ENCODE results near the gene GOLM1. TPM values are rescaled to one million over a fixed set of nuclear protein-coding genes. Genes with fewer than 3 reads are reported as not detected.

Gene GOLM1
- total RNA-seq, 1 donor from 2014 or later: 111 TPM

DNA sequence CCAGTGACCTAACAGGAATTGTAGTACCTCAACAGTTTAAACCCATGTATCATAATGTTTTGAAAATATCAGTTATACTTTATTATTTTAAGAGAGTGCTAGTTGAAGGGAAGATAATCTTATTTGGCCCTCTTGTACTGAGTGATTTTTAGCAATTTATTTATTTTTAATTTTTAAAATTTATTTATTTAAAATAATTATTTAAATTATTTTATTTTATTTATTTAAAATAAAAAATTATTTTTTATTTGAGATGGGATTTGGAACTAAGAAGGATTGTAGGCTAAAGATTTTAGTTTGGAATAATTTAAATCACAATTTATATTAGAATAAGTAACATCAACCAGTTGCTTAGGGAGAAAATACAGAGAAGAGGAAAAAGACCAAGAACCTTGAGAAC lies 104.3 kb downstream of the GOLM1 start:
- Mint-ChIP-seq H3K9me3 (peaks cover 5% of the 10 kb centered on the region), H3K36me3 (ENCODE audit: low read depth) (peaks cover 28% of the 10 kb centered on the region)
- TF ChIP-seq, protein P1, sequence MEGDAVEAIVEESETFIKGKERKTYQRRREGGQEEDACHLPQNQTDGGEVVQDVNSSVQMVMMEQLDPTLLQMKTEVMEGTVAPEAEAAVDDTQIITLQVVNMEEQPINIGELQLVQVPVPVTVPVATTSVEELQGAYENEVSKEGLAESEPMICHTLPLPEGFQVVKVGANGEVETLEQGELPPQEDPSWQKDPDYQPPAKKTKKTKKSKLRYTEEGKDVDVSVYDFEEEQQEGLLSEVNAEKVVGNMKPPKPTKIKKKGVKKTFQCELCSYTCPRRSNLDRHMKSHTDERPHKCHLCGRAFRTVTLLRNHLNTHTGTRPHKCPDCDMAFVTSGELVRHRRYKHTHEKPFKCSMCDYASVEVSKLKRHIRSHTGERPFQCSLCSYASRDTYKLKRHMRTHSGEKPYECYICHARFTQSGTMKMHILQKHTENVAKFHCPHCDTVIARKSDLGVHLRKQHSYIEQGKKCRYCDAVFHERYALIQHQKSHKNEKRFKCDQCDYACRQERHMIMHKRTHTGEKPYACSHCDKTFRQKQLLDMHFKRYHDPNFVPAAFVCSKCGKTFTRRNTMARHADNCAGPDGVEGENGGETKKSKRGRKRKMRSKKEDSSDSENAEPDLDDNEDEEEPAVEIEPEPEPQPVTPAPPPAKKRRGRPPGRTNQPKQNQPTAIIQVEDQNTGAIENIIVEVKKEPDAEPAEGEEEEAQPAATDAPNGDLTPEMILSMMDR (conservative IDR thresholded peaks at IDR 0.05): no peak

DNA sequence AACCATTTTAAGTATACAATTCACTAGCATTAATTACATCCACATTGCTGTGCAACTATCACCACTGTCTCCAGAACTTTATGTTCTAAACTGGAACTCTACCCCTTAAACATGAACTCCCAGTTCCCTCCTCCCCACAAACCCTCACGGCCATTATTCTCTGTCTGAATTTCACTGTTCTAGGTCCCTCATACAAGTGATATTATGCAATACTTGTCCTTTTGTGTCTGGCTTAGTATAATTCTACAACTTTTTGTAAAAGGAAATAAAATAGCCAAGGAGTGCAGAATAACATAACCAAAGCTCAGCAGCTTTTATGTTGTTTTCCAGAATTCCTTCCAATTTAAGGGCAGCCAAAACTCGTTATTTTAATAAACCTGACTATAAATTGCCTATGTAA lies 105.2 kb downstream of the GOLM1 start:
- no peak overlapping the region for H3K27ac Mint-ChIP-seq (ENCODE audit: unreplicated experiment)
- TF ChIP-seq, protein P1 (conservative IDR thresholded peaks at IDR 0.05): no peak
- DNase-seq (ENCODE audit: low read depth, low spot score): no peak
- H3K9me3 Mint-ChIP-seq: peaks cover 3% of the 10 kb centered on the region
- no peak overlapping the region for H3K4me3 Mint-ChIP-seq
- H3K36me3 Mint-ChIP-seq (ENCODE audit: low read depth): peaks cover 26% of the 10 kb centered on the region
- H3K27me3 Mint-ChIP-seq (ENCODE audit: low read depth): no peaks in the 10 kb centered on the region
- no peaks in the 10 kb centered on the region for H3K4me1 Mint-ChIP-seq

More for the DNA sequence above, 104.3 kb downstream of the GOLM1 start:
- Mint-ChIP-seq H3K27me3 (ENCODE audit: low read depth) (no peaks in the 10 kb centered on the region), H3K4me3 (no peak overlapping the region), H3K4me1 (no peaks in the 10 kb centered on the region), H3K27ac (ENCODE audit: unreplicated experiment) (no peak overlapping the region)
- DNase-seq (ENCODE audit: low read depth, low spot score): no peak

DNA sequence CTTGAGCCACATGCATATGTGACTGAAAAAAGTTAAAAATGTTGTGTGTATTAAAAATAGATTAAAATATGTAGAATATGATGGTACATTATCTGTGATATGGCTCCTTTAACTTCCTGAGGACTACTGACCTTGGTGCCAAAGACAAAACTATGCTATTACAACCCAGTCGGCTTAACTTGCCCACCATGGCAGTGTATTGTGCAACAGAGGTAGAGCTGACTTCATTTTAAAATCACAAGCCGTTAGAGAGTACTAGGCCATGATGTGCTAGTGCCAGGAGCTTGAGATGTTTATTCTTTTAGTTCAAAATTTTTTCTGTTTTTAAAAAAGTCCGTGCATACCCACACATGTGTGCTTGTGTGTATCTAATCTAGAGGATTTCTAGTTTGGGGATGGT lies 112.1 kb downstream of the GOLM1 start:
- H3K4me3 Mint-ChIP-seq: no peak overlapping the region
- H3K27ac Mint-ChIP-seq (ENCODE audit: unreplicated experiment): no peak overlapping the region
- H3K4me1 Mint-ChIP-seq: no peaks in the 10 kb centered on the region
- TF ChIP-seq, protein P1 (conservative IDR thresholded peaks at IDR 0.05): no peak
- no peaks in the 10 kb centered on the region for H3K27me3 Mint-ChIP-seq (ENCODE audit: low read depth)
- H3K36me3 Mint-ChIP-seq (ENCODE audit: low read depth): peaks cover 38% of the 10 kb centered on the region
- no peak for DNase-seq (ENCODE audit: low read depth, low spot score)
- peaks cover 3% of the 10 kb centered on the region for H3K9me3 Mint-ChIP-seq

GRCh38 chr9:85984457-85984856 lies 114.9 kb downstream of the GOLM1 start:
- TF ChIP-seq, protein P1 (conservative IDR thresholded peaks at IDR 0.05): no peak
- no peak overlapping the region for H3K27ac Mint-ChIP-seq (ENCODE audit: unreplicated experiment)
- no peaks in the 10 kb centered on the region for H3K9me3 Mint-ChIP-seq
- no peaks in the 10 kb centered on the region for H3K27me3 Mint-ChIP-seq (ENCODE audit: low read depth)
- H3K36me3 Mint-ChIP-seq (ENCODE audit: low read depth): peaks cover 37% of the 10 kb centered on the region
- no peak overlapping the region for H3K4me3 Mint-ChIP-seq
- no peak for DNase-seq (ENCODE audit: low read depth, low spot score)
- H3K4me1 Mint-ChIP-seq: no peaks in the 10 kb centered on the region

GRCh38 chr9:85981369-85981768 lies 118.0 kb downstream of the GOLM1 start:
- Mint-ChIP-seq H3K9me3 (no peaks in the 10 kb centered on the region), H3K27me3 (ENCODE audit: low read depth) (no peaks in the 10 kb centered on the region), H3K4me3 (no peak overlapping the region), H3K36me3 (ENCODE audit: low read depth) (peaks cover 37% of the 10 kb centered on the region), H3K4me1 (no peaks in the 10 kb centered on the region), H3K27ac (ENCODE audit: unreplicated experiment) (no peak overlapping the region)
- TF ChIP-seq, protein P1 (conservative IDR thresholded peaks at IDR 0.05): no peak
- no peak for DNase-seq (ENCODE audit: low read depth, low spot score)

DNA sequence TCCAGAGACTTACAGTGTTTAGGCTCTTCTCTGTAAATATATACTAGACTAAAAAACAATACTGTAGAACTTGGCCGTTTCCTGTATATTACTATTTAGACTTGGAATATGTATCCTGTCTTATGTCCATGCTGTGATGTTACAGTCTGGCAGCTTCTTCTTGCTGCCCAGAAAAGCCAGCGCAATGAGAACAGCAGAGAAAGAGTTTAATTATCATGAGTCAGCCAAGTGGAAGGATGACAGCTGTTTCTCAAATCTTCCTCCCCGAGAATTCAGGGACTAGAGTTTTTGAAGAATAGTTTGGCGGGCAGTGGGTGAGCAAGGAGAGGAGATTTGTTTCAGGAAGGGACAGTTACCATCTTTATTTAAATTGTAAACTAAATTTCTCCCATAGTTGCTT lies 120.9 kb downstream of the GOLM1 start:
- H3K9me3 Mint-ChIP-seq: no peaks in the 10 kb centered on the region
- no peak overlapping the region for H3K27ac Mint-ChIP-seq (ENCODE audit: unreplicated experiment)
- no peak overlapping the region for H3K4me3 Mint-ChIP-seq
- H3K4me1 Mint-ChIP-seq: no peaks in the 10 kb centered on the region
- H3K27me3 Mint-ChIP-seq (ENCODE audit: low read depth): no peaks in the 10 kb centered on the region
- TF ChIP-seq, protein P1 (conservative IDR thresholded peaks at IDR 0.05): no peak
- no peak for DNase-seq (ENCODE audit: low read depth, low spot score)
- H3K36me3 Mint-ChIP-seq (ENCODE audit: low read depth): peaks cover 15% of the 10 kb centered on the region
